Measurements from ENCODE around the gene SRSF5.

- TF ChIP-seq CTCF (IDR thresholded peaks at IDR 0.05) (no peak), POLR2A (IDR thresholded peaks at IDR 0.05) (no peak)
Measured at GRCh38 chr14:69755296-69755695, 11.6 kb upstream of the SRSF5 start.

Data from vagina (tissue), 2 donors.